OCI-LY1 (cell line): ENCODE results near the gene CACHD1.

Source experiments
- CTCF ChIP-seq: fragments of 200-600 bp; sonication (generic), shearing (Covaris generic); IDR thresholded peaks from 2 replicates; pipeline ENCODE4 v1.5.1; 2017; ENCODE audit warnings: mild to moderate bottlenecking, antibody characterized with exemption, low read length, moderate library complexity, mixed read lengths
- EZH2 ChIP-seq: fragments of 200-600 bp; sonication (generic), shearing (Covaris generic); IDR thresholded peaks from 2 replicates; pipeline ENCODE4 v1.8.0; 2017; ENCODE audit warnings: borderline replicate concordance, mixed run types, mild to moderate bottlenecking, antibody characterized with exemption, low read length, moderate library complexity, mixed read lengths

- no peak for TF ChIP-seq CTCF
- TF ChIP-seq EZH2, result no peak
These were observed 3.9 kb upstream of the CACHD1 start for GRCh38 chr1:64466033-64466432.
